Medulla oblongata (tissue), 1 donor: ENCODE results near the gene TRMO.

Source experiments
- DNase-seq: peaks from one replicate; pipeline ENCODE4 v3.0.0-alpha.2; 2015; ENCODE audit errors: extremely low spot score

Gene TRMO

DNA sequence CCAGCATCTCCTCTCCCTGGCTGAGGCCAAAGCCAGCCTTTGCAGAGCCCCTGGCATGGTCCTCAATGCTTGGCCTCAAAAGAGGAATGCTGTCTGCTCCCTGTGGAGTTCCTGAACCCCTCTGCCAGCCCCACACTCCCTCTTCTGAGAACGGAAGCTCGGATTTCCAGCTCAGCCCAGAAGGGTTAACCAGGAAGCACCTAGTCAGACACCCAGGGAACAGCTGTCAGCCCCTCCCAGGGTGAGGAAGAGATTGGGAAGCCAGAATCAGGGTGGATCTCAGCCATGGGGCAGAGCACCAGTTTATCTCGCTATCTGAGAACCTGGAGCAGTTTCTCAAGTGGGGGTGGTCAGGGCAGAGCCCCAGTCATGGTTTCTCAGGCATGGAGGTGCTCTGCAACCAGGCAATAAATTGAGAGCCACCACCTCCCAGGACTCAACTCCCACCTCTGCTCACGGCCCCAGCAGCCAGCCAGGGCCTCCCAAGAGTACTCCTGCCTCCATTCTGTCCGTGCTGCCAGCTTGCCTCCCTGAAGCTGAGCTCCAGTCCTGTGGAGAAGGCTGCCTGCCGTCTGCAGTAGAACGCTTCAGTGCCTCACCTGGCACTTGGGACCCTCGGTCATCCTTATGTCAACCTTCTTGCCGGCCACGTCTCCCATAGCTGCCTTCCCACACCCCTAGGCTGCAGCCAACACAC, 61.7 kb downstream of the TRMO start:
- DNase-seq: no peak

DNA sequence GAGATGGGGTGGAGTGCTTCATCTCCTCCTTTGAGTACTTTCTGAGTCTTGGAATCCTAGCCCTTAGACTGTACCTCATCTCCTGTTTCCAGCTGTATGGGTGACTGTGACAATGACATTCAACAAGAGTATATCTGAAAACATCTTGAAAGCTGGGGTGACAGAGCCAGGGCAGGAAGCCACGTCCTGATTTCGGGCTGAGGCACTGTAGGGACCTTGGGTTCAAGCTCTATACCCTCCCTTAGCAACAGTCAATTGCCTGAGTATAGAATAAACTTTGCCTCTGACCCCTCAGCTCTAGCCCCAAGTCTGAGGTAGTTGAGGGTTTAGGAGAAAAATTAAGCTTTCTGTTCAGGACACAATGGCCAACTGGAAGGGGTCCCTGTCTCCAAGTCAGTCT, 63.0 kb downstream of the TRMO start:
- no peak for DNase-seq

DNA sequence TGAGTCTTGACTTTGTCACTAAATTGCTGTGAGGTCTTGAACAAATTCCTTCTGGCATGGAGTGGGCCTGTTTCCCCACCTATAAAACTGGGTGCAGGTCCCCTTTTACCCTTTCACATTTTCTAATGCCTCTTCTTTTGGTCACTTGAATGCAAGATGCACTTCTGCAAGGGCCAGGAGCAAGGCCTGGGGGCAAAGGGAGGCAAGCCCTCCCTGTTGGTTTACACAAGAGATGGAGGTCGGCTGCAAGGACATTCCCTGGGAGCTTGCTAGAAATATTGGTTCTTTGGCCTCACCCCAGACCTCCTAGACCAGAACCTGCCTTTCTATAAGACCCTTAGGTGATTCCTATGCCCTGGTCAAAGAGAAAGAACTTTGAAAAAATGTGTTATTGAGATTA, 63.5 kb downstream of the TRMO start:
- no peak for DNase-seq

DNA sequence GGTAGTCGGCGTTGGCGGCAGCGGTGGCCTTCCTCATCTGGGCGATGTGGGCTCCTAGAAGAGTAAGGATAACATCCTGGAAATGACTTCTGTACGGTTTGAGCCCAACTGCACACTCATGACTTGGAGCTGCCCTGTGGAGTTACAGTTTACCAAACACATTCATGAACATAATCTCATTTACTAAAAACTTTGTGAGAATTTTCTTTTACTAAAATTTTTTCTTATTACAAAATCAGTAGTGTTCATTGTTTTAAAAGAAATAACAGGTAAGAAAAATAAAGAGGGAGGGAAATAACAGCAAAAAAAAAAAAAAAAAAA, 63.9 kb downstream of the TRMO start:
- DNase-seq: no peak

DNA sequence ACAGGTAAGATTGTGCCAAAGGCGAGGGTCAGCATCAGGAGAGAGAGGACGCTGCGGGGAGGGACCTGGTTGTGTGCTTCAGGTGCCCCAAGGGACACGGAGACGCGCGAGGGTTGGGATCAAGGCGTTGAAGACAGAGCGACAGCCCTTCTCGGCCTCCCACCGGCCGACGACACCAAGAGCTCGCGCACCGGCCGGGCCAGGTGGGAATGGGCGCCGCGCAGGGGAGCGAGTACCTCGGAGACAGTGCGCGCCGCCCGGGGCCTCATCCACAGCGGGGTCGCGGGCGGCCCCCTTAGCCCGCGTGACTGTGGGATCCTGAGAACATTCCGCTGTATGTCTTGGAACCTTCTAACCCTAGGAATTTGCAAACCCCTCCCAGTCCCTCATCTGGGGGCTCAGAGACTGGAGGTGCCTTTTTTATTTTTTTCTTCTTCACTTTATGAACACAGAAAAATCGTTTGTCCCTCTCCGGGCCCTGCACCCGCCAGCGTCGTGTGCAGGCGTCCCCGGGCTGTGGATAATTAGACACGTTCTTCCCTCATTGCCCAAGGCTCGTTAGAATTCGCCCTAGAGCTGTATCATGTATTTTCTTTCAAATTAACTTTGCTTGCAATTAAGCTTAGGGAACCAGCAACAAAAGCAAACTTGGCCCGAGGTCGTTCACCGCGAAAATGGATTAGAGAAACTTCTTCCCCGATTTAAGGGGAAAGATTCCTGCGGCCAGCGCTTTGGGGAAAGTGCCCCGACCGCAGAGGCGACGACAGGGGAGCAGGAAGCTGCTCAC, 64.5 kb downstream of the TRMO start:
- no peak for DNase-seq

DNA sequence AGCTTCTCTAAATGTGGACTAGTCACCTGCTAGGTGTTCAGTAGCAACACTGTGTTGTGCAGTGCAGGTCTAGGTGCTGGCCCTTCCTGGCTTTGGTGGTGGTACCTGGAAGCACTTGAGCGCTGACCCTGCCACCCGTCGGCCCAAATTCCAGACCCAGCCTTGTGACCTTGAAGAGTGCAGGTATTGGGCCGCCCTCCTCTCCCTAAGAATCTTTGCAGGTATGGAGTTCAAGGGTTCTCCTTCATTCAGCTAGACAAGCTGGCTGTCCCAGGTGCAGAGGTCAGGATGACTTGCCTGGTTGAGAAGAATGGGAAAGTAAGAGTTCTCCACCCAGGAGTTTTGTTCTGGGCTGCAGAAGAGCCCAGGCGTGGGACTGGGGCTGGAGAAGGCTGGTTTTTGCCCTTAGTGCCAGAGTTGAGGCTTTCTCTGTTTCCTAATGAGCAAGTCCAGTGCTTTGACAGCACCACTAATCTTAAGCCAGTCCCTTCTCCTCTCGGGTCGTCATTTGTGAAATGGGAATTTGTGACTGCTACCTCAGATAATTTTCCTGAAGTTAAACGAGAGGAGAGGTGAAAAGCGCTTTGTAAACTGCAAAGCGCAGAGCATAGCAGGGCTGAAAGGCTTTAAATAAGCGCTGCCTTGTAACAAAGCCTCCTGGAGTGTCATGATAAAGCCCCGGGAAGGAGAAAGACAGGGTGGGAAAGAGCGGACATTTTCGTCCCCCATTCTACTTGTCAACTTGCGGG, 65.3 kb downstream of the TRMO start:
- no peak for DNase-seq

DNA sequence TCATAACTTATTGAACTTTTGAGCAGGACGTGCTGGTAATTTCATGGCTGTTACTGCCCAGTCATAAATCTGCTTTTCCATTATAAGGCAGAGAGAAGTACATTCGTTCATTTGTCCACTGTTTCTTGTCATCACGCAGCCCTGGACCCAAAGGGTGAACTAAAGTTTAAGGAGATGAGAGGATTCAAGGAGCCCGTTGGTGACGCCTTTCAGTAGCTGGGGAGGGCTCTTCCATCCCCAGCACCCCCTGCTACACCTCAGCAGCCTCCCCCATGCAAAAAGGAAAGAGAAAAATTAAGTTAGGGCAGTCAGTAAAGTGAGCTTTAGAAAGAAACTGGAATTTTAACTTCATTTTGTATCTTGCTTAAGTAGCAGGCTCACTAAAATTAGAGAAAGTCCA, 66.4 kb downstream of the TRMO start:
- DNase-seq: no peak

DNA sequence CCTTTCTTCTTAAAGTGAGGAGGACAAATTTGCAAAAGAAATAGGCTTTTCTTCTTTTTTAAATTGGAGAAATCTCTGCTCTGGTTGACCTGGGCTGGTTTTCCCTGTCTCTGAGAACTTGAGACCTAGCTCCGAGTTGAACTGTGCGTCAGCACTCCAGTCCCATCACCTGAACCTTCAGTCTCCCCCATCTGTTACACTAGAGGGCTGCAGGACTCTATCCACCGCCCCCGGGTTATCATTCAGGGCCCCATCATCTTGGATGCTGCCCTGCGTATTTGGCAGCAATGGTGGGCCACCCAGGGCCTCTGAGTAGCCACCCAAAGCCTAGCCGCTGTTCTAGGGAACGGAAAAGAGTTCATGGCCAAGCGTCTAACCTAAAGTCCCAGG, 66.8 kb downstream of the TRMO start:
- DNase-seq: no peak

DNA sequence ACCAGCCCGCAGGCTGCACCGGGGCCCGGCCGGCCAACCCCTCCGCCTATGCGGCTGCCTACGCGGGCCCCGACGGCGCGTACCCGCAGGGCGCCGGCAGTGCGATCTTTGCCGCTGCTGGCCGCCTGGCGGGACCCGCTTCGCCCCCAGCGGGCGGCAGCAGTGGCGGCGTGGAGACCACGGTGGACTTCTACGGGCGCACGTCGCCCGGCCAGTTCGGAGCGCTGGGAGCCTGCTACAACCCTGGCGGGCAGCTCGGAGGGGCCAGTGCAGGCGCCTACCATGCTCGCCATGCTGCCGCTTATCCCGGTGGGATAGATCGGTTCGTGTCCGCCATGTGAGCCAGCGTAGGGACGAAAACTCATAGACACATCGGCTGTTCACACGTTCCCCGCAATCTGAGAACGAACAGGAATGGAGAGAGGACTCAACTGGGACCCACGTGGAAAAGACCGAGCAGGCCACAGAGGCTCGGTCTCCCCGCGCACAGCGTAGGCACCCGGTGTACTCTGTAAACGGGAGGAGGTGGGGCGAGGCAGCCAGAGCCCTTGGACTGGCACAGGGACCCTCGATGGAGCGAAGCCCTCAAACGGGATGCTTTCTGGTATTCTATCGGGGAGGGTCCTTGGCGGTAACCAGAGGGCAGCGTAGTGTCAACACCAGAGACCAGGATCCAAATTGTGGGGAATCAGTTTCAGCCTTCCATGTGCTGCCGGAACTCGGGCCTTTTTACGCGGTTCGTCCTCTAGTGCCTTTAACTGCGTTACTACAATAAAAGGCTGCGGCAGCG, 67.4 kb downstream of the TRMO start:
- DNase-seq: no peak
